NB4 (cell line): ENCODE measurements around the gene CHD2.

Source experiments
- CTCF ChIP-seq: IDR thresholded peaks from one replicate; pipeline ENCODE4 v1.5.1; 2012; ENCODE audit warnings: low read depth, low read length
- POLR2A ChIP-seq: IDR thresholded peaks from 2 replicates; pipeline ENCODE4 v1.6.1; 2011; ENCODE audit warnings: mild to moderate bottlenecking; ENCODE audit not compliant: insufficient read length; ENCODE audit errors: extremely low read depth

DNA sequence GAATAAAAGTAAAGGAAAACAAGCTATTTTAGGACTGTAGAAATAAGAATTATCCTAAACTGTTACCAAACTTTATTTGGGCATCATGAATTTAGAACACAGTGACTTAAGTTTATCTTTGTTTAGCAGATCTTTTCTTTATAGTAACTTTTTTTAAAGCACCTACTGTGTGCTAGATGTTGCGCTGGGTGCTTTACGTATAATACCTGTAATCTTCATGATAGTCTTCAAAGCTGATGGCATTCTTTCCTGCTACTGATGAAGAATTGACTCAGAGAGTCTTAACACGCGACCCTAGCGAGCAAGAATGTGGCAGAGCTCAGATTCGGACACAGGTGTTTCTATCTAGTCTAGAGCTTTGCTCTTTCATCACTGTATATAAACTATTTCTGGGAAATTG, 53.9 kb downstream of the CHD2 start:
- TF ChIP-seq CTCF (no peak), POLR2A (no peak)
